ENCODE measurements around the gene PRG3.

The PRG3 gene

GRCh38 chr11:57380975-57381374 lies at the start of gene PRG3:
Gene PRG3 (minus strand): TSS chr11:57381150. CDS start chr11:57380708, 442 bp downstream.
- DNase-seq = no peak

- DNase-seq = no peak
Measured at GRCh38 chr11:57429946-57430345, 49.0 kb upstream of the PRG3 start.

- no peak for DNase-seq
Measured at GRCh38 chr11:57428643-57429042, 47.7 kb upstream of the PRG3 start.

- no peak for DNase-seq
Measured at GRCh38 chr11:57427727-57428082, 46.8 kb upstream of the PRG3 start.

- peak; percentile 88 for DNase-seq
Measured at GRCh38 chr11:57426929-57427726, 46.2 kb upstream of the PRG3 start, which contains the start of gene SLC43A3. Gene SLC43A3 (minus strand): TSS chr11:57427121. CDS start chr11:57426172, 949 bp downstream.

GRCh38 chr11:57426439-57426928 lies 45.5 kb upstream of the PRG3 start:
- DNase-seq = peak; percentile 70

- peak; percentile 33 for DNase-seq
Measured at GRCh38 chr11:57425565-57426438, 44.9 kb upstream of the PRG3 start.

- DNase-seq = peak; percentile 99
Measured at GRCh38 chr11:57424792-57425564, 44.0 kb upstream of the PRG3 start.

- DNase-seq = no peak
Measured at GRCh38 chr11:57424137-57424791, 43.3 kb upstream of the PRG3 start.

GRCh38 chr11:57422669-57423068 lies 41.7 kb upstream of the PRG3 start:
- DNase-seq = no peak

GRCh38 chr11:57421805-57422204 lies 40.9 kb upstream of the PRG3 start:
- no peak for DNase-seq

GRCh38 chr11:57421066-57421465 lies 40.1 kb upstream of the PRG3 start:
- no peak for DNase-seq

- no peak for DNase-seq
Measured at GRCh38 chr11:57419146-57419545, 38.2 kb upstream of the PRG3 start.

- no peak for DNase-seq
Measured at GRCh38 chr11:57418131-57418530, 37.2 kb upstream of the PRG3 start.

- DNase-seq = peak; percentile 70
Measured at GRCh38 chr11:57417056-57417455, 36.1 kb upstream of the PRG3 start.

- DNase-seq = no peak
Measured at GRCh38 chr11:57416436-57416835, 35.5 kb upstream of the PRG3 start.

GRCh38 chr11:57414612-57415212 lies 33.8 kb upstream of the PRG3 start:
- no peak for DNase-seq

GRCh38 chr11:57413681-57414080 lies 32.7 kb upstream of the PRG3 start:
- DNase-seq = no peak

GRCh38 chr11:57410287-57410686 lies 29.3 kb upstream of the PRG3 start:
- peak; percentile 84 for DNase-seq

GRCh38 chr11:57409321-57410100 lies 28.6 kb upstream of the PRG3 start:
- no peak for DNase-seq

GRCh38 chr11:57408771-57409170 lies 27.8 kb upstream of the PRG3 start:
- no peak for DNase-seq
